HEK293T (cell line): ENCODE measurements around the gene MFAP4.

Experiments used
- CTCF ChIA-PET: fragments of 350-600 bp; formaldehyde crosslinking; extraction: SDS; loops from one replicate; lab custom pipeline; 2021; ENCODE audit warnings: antibody characterized with exemption, inconsistent platforms; lab: Yijun Ruan, JAX
- POLR2A ChIA-PET: fragments of 350-600 bp; formaldehyde crosslinking; extraction: SDS; loops from one replicate; lab custom pipeline; 2020; ENCODE audit warnings: antibody characterized with exemption, inconsistent platforms; lab: Yijun Ruan, JAX
- DNase-seq: peaks from one replicate; pipeline ENCODE4 v3.0.0; 2012; ENCODE audit warnings: mixed read lengths; ENCODE audit errors: extremely low spot score
- ARNT ChIP-seq: fragments of 450-650 bp; IDR thresholded peaks from 2 replicates; pipeline ENCODE4 v1.6.1; 2017; ENCODE audit warnings: mild to moderate bottlenecking
- BHLHE40 ChIP-seq: fragments of 450-650 bp; IDR thresholded peaks from 2 replicates; pipeline ENCODE4 v1.6.1; 2016; ENCODE audit warnings: mild to moderate bottlenecking, moderate library complexity, borderline replicate concordance
- CTBP1 ChIP-seq: fragments of 450-650 bp; IDR thresholded peaks from 2 replicates; pipeline ENCODE4 v1.6.1; 2016; ENCODE audit warnings: borderline replicate concordance
- ELF4 ChIP-seq: fragments of 450-650 bp; IDR thresholded peaks from 2 replicates; pipeline ENCODE4 v1.6.1; 2017; ENCODE audit warnings: antibody characterized with exemption
- FOXA1 ChIP-seq: fragments of 450-650 bp; IDR thresholded peaks from 2 replicates; pipeline ENCODE4 v1.6.1; 2016; ENCODE audit warnings: mild to moderate bottlenecking
- FOXK2 ChIP-seq: fragments of 450-650 bp; IDR thresholded peaks from 2 replicates; pipeline ENCODE4 v1.6.1; 2016; ENCODE audit warnings: mild to moderate bottlenecking
- FOXM1 ChIP-seq: fragments of 450-650 bp; IDR thresholded peaks from 2 replicates; pipeline ENCODE4 v1.6.1; 2017; ENCODE audit warnings: mild to moderate bottlenecking, borderline replicate concordance
- HDGF ChIP-seq: fragments of 450-650 bp; IDR thresholded peaks from 2 replicates; pipeline ENCODE4 v1.6.1; 2017; ENCODE audit warnings: antibody characterized with exemption, borderline replicate concordance
- L3MBTL2 ChIP-seq: fragments of 450-650 bp; conservative IDR thresholded peaks from 2 replicates; pipeline ENCODE4 v1.6.1; 2016; ENCODE audit warnings: mild to moderate bottlenecking
- LEF1 ChIP-seq: fragments of 450-650 bp; IDR thresholded peaks from 2 replicates; pipeline ENCODE4 v1.6.1; 2017; ENCODE audit warnings: mild to moderate bottlenecking, borderline replicate concordance
- NFRKB ChIP-seq: fragments of 450-650 bp; IDR thresholded peaks from 2 replicates; pipeline ENCODE4 v1.6.1; 2016; ENCODE audit warnings: mild to moderate bottlenecking, moderate library complexity
- PKNOX1 ChIP-seq: fragments of 450-650 bp; IDR thresholded peaks from 2 replicates; pipeline ENCODE4 v1.6.1; 2016
- SP1 ChIP-seq: fragments of 450-650 bp; IDR thresholded peaks from 2 replicates; pipeline ENCODE4 v1.6.1; 2017
- SUZ12 ChIP-seq: fragments of 450-650 bp; IDR thresholded peaks from 2 replicates; pipeline ENCODE4 v1.6.1; 2016; ENCODE audit warnings: mild to moderate bottlenecking
- TARDBP ChIP-seq: fragments of 450-650 bp; IDR thresholded peaks from 2 replicates; pipeline ENCODE4 v1.6.1; 2016
- ZNF384 ChIP-seq: fragments of 450-650 bp; IDR thresholded peaks from 2 replicates; pipeline ENCODE4 v1.6.1; 2016

MFAP4 gene

GRCh38 chr17:19371259-19372010 lies 15.6 kb downstream of the MFAP4 start:
- no peak for DNase-seq
- no peak for TF ChIP-seq HDGF
- no peak for TF ChIP-seq TARDBP
- TF ChIP-seq LEF1 = no peak
- no peak for TF ChIP-seq ARNT
- no peak for TF ChIP-seq NFRKB
- TF ChIP-seq L3MBTL2 = no peak
- TF ChIP-seq SUZ12 = no peak
- TF ChIP-seq ZNF384 = no peak
- TF ChIP-seq PKNOX1 = no peak
- TF ChIP-seq FOXK2 = no peak
- no peak for TF ChIP-seq FOXA1
- TF ChIP-seq FOXM1 = no peak
- no peak for TF ChIP-seq ELF4
- TF ChIP-seq CTBP1 = no peak
- no peak for TF ChIP-seq SP1
- POLR2A ChIA-PET = no interaction called here
- CTCF ChIA-PET = interaction anchor here (0.6 kb wide), 1 partner anchor 835 kb away, joined by 3 read pairs; no protein-coding TSS in a partner anchor

- CTCF ChIA-PET = interaction anchor here (0.6 kb wide), 1 partner anchor 836 kb away, joined by 3 read pairs; no protein-coding TSS in a partner anchor
- POLR2A ChIA-PET = interaction anchor here (3.8 kb wide), 1 partner anchor 8 kb away, joined by 19 read pairs; the partner anchor contains the start of gene MAPK7
- TF ChIP-seq L3MBTL2 (no peak), NFRKB (no peak), LEF1 (no peak), SUZ12 (no peak), BHLHE40 (no peak), ELF4 (no peak), ZNF384 (no peak), HDGF (no peak), CTBP1 (no peak), ARNT (no peak), PKNOX1 (no peak)
- no peak for DNase-seq
These were observed 16.5 kb downstream of the MFAP4 start for GRCh38 chr17:19370493-19370960.

- DNase-seq = no peak
- CTCF ChIA-PET = no interaction called here
- POLR2A ChIA-PET = interaction anchor here (3.8 kb wide), 1 partner anchor 8 kb away, joined by 19 read pairs; the partner anchor contains the start of gene MAPK7
- no peak for TF ChIP-seq HDGF
- no peak for TF ChIP-seq ELF4
- TF ChIP-seq TARDBP = no peak
- TF ChIP-seq FOXK2 = no peak
- TF ChIP-seq SP1 = no peak
- TF ChIP-seq CTBP1 = no peak
- TF ChIP-seq SUZ12 = no peak
- no peak for TF ChIP-seq BHLHE40
- no peak for TF ChIP-seq NFRKB
- TF ChIP-seq L3MBTL2 = no peak
- no peak for TF ChIP-seq PKNOX1
- TF ChIP-seq ZNF384 = no peak
- no peak for TF ChIP-seq FOXM1
- no peak for TF ChIP-seq LEF1
- no peak for TF ChIP-seq ARNT
- TF ChIP-seq FOXA1 = no peak
These were observed 17.0 kb downstream of the MFAP4 start for GRCh38 chr17:19369846-19370492.

GRCh38 chr17:19369107-19369778 lies 17.7 kb downstream of the MFAP4 start:
- DNase-seq = no peak
- TF ChIP-seq ELF4 (no peak), CTBP1 (no peak), TARDBP (no peak), BHLHE40 (no peak), ARNT (no peak), LEF1 (no peak), FOXA1 (no peak), FOXM1 (no peak), SUZ12 (no peak), HDGF (no peak), ZNF384 (no peak), FOXK2 (no peak), L3MBTL2 (no peak), NFRKB (no peak)
- POLR2A ChIA-PET = interaction anchor here (0.6 to 3.8 kb wide), 2 partner anchors 9 to 493 kb away, joined by 3 to 19 read pairs; partner anchors contain the start of gene MAPK7
- CTCF ChIA-PET = no interaction called here

GRCh38 chr17:19368229-19368628 lies 18.8 kb downstream of the MFAP4 start:
- DNase-seq = no peak
- POLR2A ChIA-PET = interaction anchor here (3.8 kb wide), 1 partner anchor 10 kb away, joined by 19 read pairs; the partner anchor contains the start of gene MAPK7
- TF ChIP-seq LEF1 = no peak
- CTCF ChIA-PET = no interaction called here
